22Rv1 (cell line): Measurements from ENCODE around the gene TCL1B.

ENCODE experiments used
- H3K27ac ChIP-seq: fragments of 450-650 bp; 2 replicates; pipeline ENCODE4 v1.5.1; 2017
- ZFX ChIP-seq: fragments of 450-650 bp; IDR thresholded peaks from 2 replicates; pipeline ENCODE4 v1.6.1; 2017; ENCODE audit warnings: antibody characterized with exemption, borderline replicate concordance
- TF ChIP-seq, protein P1 (sequence below): fragments of 450-650 bp; IDR thresholded peaks from 2 replicates; pipeline ENCODE4 v1.5.1; 2017; ENCODE audit warnings: mild to moderate bottlenecking

TCL1B gene

DNA sequence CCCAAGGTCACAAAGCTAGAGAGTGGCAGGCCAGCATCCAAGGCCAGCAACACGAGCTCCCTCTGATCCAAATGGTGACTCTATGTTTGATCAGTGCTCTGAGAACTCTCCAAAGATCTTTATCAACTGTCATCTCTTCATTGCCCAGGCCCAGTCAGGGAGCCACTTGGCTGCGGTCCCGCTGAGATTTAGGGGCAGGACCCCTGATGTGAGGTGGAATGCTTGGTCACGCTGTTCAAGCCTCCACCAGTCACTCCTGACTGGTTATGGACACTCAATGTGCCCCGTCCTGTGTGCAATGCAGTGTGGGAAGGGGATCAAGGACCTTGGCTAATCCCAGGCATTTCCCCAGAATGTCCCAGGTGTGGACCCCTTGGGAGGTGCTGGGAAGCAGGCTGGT, 19.8 kb upstream of the TCL1B start:
- H3K27ac ChIP-seq = no peak overlapping the region
- TF ChIP-seq, protein P1, sequence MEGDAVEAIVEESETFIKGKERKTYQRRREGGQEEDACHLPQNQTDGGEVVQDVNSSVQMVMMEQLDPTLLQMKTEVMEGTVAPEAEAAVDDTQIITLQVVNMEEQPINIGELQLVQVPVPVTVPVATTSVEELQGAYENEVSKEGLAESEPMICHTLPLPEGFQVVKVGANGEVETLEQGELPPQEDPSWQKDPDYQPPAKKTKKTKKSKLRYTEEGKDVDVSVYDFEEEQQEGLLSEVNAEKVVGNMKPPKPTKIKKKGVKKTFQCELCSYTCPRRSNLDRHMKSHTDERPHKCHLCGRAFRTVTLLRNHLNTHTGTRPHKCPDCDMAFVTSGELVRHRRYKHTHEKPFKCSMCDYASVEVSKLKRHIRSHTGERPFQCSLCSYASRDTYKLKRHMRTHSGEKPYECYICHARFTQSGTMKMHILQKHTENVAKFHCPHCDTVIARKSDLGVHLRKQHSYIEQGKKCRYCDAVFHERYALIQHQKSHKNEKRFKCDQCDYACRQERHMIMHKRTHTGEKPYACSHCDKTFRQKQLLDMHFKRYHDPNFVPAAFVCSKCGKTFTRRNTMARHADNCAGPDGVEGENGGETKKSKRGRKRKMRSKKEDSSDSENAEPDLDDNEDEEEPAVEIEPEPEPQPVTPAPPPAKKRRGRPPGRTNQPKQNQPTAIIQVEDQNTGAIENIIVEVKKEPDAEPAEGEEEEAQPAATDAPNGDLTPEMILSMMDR = no peak
- TF ChIP-seq ZFX = no peak

DNA sequence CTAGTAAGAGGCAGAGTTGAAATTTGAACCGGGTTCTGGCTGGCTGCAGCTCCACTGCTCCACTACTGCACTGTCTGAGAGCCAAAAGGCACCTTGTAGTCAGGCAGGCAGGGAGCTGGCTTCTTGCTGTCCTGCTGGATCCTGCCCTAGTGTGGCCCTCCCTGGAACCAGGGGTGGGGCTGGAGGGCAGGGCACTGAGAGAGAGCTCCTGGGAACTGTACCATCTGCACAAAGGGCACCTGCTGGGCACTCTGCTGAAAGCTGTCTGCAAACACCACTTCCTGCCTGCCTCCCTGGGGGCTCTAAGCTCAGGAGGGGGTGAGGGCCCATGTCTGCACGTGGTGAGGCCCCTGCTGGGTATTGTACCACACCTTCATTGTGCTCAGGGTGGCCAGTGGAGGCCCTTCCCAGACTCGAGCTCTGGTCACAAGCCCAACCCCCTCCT, 19.0 kb upstream of the TCL1B start:
- no peak overlapping the region for H3K27ac ChIP-seq
- TF ChIP-seq, protein P1 = no peak
- no peak for TF ChIP-seq ZFX

DNA sequence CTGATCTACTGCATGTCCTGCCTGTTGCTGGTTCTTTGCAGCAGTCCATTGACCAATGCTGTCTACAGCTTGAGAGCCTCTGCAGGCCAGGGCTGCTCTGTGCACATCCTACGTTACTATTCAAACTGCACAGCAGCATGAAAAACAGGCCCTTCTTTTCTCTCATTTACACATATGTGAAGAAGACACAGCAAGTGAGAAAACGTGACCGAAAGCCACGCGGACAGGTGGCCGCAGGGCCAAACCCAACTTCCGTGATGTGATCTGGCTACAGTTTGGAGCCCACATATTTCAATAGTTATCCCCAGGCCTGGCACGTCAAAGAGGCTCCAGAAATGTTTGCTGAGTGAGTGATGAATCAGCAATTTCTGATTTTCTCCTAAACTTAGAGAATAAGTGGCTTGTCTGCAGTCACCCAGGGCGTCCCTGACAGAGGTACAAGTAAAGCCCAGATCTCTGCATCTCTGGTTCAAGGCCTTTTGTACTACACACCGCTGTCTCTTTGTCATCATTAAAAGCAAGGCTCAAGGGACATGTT, 17.9 kb upstream of the TCL1B start:
- no peak for TF ChIP-seq ZFX
- TF ChIP-seq, protein P1 = no peak
- no peak overlapping the region for H3K27ac ChIP-seq

DNA sequence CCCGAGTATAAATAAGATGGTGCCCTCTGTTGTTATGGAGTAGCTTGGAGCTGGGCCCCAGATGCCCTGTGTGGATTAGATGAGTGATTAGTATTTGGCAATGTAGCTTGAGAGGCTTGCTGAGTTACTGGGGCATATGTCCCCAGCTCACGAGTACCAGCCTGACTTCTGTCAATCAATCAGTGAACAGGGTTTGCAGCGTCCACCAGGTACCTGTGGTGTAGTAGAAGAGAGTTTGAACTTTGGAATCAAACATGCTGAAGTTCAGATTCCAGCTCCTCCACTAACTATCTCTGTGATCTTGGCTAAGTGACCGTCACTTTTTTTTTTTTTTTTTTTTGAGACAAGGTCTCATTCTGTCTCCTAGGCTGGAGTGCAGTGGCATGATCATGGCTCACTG, 11.6 kb upstream of the TCL1B start:
- no peak overlapping the region for H3K27ac ChIP-seq
- TF ChIP-seq, protein P1 = no peak
- TF ChIP-seq ZFX = no peak

DNA sequence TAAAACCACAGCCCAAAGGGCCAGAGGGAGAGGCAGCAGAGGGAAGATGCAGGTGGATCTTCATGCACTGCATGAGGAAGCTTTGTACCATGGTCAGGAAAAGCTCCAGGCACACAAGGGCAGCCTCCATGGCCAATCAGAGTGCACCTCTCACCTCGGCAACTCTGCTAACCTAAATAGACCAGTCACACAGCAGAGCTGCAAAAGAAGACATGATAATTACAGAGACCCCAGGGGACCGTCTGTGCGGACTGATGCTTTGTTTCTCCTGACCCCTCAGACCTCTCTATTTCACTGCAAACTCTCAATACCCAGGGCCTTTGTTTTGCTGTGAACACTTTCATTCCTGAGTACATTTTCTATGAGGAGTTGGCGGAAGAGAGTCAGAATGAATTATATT, 10.7 kb upstream of the TCL1B start:
- H3K27ac ChIP-seq = no peak overlapping the region
- TF ChIP-seq ZFX = no peak
- TF ChIP-seq, protein P1 = no peak

DNA sequence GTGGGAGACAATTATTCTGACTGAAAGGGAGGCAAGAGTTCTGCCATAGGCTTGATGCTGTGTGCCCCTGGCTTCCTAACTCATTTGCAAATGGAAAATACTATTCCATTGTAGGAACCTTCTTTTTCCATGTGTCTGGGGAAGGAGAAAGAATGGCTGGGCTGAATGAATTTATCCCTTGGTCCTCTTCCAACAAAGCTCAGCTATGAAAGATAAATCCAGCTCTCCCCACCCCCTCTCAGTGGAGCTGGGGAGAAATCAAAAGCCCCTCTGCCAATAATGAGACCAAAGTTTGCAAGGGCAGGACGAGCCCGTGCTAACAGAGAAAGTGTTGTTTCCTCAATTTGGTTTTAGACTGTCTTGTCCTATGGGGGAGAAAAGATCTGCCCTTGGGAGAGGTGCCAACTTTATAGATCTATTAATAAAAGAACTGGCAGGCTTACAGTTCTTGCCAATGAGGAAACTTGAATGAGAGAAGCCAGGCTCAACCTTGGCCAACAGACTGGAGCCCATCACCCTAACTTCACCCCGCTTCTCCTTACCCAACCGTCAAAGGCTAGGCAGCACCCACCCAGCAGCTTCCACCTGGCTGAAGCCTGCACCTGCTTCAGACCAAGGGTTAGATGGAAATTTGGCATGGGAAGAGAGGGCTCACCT, 8.9 kb upstream of the TCL1B start:
- no peak overlapping the region for H3K27ac ChIP-seq
- no peak for TF ChIP-seq ZFX
- TF ChIP-seq, protein P1 = no peak

DNA sequence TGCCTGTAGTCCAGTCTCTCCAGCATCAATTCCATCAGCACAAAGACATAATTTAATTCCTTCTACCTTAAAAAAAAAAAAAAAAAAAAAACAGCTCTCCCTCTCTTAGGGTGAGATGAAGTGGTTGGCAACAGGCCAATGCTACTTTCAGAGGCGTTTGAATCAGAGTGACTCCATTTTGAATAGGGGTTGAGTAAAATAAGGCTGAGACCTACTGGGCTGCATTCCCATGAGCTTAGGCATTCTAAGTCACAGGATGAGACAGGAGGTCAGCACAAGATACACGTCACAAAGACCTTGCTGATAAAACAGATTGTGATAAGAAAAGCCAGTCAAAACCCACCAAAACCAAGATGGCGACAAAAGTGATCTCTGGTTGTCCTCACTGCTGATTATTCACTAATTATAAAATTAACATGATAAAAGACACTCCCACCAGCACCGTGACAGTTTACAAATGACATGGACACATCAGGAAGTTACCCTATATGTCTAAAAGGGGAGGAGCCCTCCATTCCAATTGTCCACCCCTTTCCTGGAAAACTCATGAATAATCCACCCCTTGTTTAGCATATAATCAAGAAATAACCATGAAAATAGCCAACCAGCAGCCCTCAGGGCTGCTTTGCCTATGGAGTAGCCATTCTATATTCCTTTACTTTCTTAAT, 6.9 kb upstream of the TCL1B start:
- no peak overlapping the region for H3K27ac ChIP-seq
- TF ChIP-seq ZFX = no peak
- TF ChIP-seq, protein P1 = no peak
